Stimulated activated CD8-positive, alpha-beta memory T cell treated with anti-CD3 and anti-CD28 coated beads, Interleukin-7, amount 100 ng/mL, for 4 hours (primary cell): ENCODE data around the gene CSKMT.
"Not testable (repeated sequence)": the region's sequence is repeated elsewhere in the genome, so short reads cannot be mapped to it uniquely, and the experiment has no call there.

ENCODE experiments used
- DNase-seq, 2 donors: peaks; one replicate each; pipeline ENCODE4 v3.0.0-alpha.2; 2020; ENCODE audit warnings: low read depth in 2 of 2

Gene CSKMT

GRCh38 chr11:62665075-62665598 is at the start of gene CSKMT, which contains the start of gene C11orf98:
TSS of gene CSKMT (plus strand) at chr11:62665312. CDS start at chr11:62665880, 568 bp downstream.
TSS of gene C11orf98 (minus strand) at chr11:62665210. CDS start at chr11:62665169, 41 bp downstream.
- DNase-seq: peak; percentile 92 to 93

- DNase-seq: no peak
These were observed 49.6 kb upstream of the CSKMT start for GRCh38 chr11:62615521-62615920.

GRCh38 chr11:62616957-62617356 is 48.2 kb upstream of the CSKMT start:
- DNase-seq: not testable (repeated sequence)

GRCh38 chr11:62621027-62621566 is 44.0 kb upstream of the CSKMT start:
- DNase-seq: no peak

GRCh38 chr11:62621567-62622470 is 43.3 kb upstream of the CSKMT start, which contains the start of gene B3GAT3:
TSS of gene B3GAT3 (minus strand) at chr11:62621986. CDS start at chr11:62621947, 39 bp downstream.
- peak; percentile 97 for DNase-seq

GRCh38 chr11:62622476-62623089 is 42.5 kb upstream of the CSKMT start:
- no peak for DNase-seq

GRCh38 chr11:62627713-62628112 is 37.4 kb upstream of the CSKMT start:
- DNase-seq: no peak

- DNase-seq: no peak
These were observed 32.6 kb upstream of the CSKMT start for GRCh38 chr11:62632492-62632891.

- no peak for DNase-seq
These were observed 20.9 kb upstream of the CSKMT start for GRCh38 chr11:62644220-62644619.

GRCh38 chr11:62645671-62645945 is 19.5 kb upstream of the CSKMT start:
- DNase-seq: no peak

- DNase-seq: peak; percentile 99
These were observed 18.9 kb upstream of the CSKMT start, which contains the start of gene GANAB for GRCh38 chr11:62645946-62646824. TSS of gene GANAB (minus strand) at chr11:62646613. CDS start at chr11:62646599, 14 bp downstream.

GRCh38 chr11:62646825-62647608 is 18.1 kb upstream of the CSKMT start:
- no peak for DNase-seq

GRCh38 chr11:62647609-62648005 is 17.5 kb upstream of the CSKMT start:
- DNase-seq: no peak

GRCh38 chr11:62648185-62648966 is 16.7 kb upstream of the CSKMT start:
- no peak for DNase-seq

- DNase-seq: no peak
These were observed 16.1 kb upstream of the CSKMT start for GRCh38 chr11:62648967-62649364.

GRCh38 chr11:62649486-62649885 is 15.6 kb upstream of the CSKMT start:
- DNase-seq: no peak

- not testable (repeated sequence) for DNase-seq
These were observed 14.8 kb upstream of the CSKMT start for GRCh38 chr11:62650283-62650682.

GRCh38 chr11:62652161-62653006 is 12.7 kb upstream of the CSKMT start:
- DNase-seq: no peak

- DNase-seq: no peak
These were observed 10.8 kb upstream of the CSKMT start for GRCh38 chr11:62654297-62654696.
